CD4-positive, CD25-positive, alpha-beta regulatory T cell (primary cell): ENCODE measurements around the gene WWC1. TPM values are rescaled to one million over a fixed set of nuclear protein-coding genes. Genes with fewer than 3 reads are reported as not detected.

Experiments
- ATAC-seq, 2 donors: fragments of 150-1000 bp; cut with Tn5 transposase; one replicate each; pipeline ENCODE4 v1.10.0; 2021; ENCODE audit warnings: low read depth in 2 of 2, moderate number of reproducible peaks in 2 of 2, moderate library complexity in 1 of 2
- DNase-seq, 3 donors: peaks; one replicate each; pipeline versions ENCODE4 v3.0.0 to v3.0.0-alpha.2; 2012 to 2022; ENCODE audit warnings: mixed read lengths in 1 of 3
- H3K27ac ChIP-seq: one replicate; pipeline ENCODE4 v1.7.0; 2013; ENCODE audit warnings: mild to moderate bottlenecking, low read length; ENCODE audit not compliant: insufficient read depth, poor library complexity, severe bottlenecking
- H3K27me3 ChIP-seq: one replicate; pipeline ENCODE4 v1.7.0; 2013; ENCODE audit warnings: low read length; ENCODE audit not compliant: control insufficient read depth, insufficient read depth
- H3K36me3 ChIP-seq: one replicate; pipeline ENCODE4 v1.7.0; 2013; ENCODE audit warnings: mild to moderate bottlenecking, low read length, moderate library complexity; ENCODE audit not compliant: control insufficient read depth, insufficient read depth
- H3K4me1 ChIP-seq: 2 replicates; pipeline ENCODE4 v1.7.0; 2013; ENCODE audit warnings: mild to moderate bottlenecking, low read length; ENCODE audit not compliant: insufficient read depth, control insufficient read depth, poor library complexity, severe bottlenecking
- H3K4me3 ChIP-seq: one replicate; pipeline ENCODE4 v1.7.0; 2013; ENCODE audit warnings: low read depth, mild to moderate bottlenecking, low read length, moderate library complexity
- H3K9me3 ChIP-seq, 2 experiments: 1 replicate in 1 of 2; 2 replicates in 1 of 2; pipeline ENCODE4 v1.7.0; 2013; ENCODE audit warnings: low read length in 2 of 2, mild to moderate bottlenecking in 1 of 2, moderate library complexity in 1 of 2; ENCODE audit not compliant: control insufficient read depth in 2 of 2
- H3K27ac Mint-ChIP-seq, 3 donors: one replicate each; pipeline ENCODE4 v1.8.0; 2020 to 2022; ENCODE audit warnings: mild to moderate bottlenecking in 3 of 3, mixed read lengths in 3 of 3, moderate library complexity in 2 of 3
- H3K27me3 Mint-ChIP-seq: one replicate; pipeline ENCODE4 v1.8.0; 2022; ENCODE audit warnings: mild to moderate bottlenecking, mixed read lengths
- H3K36me3 Mint-ChIP-seq: one replicate; pipeline ENCODE4 v1.8.0; 2020; ENCODE audit warnings: mixed read lengths
- H3K4me1 Mint-ChIP-seq, 4 donors: one replicate each; pipeline ENCODE4 v1.8.0; 2020 to 2022; ENCODE audit warnings: mixed read lengths in 4 of 4, mild to moderate bottlenecking in 1 of 4
- H3K4me3 Mint-ChIP-seq, 4 donors: one replicate each; pipeline ENCODE4 v1.8.0; 2020 to 2022; ENCODE audit warnings: mild to moderate bottlenecking in 4 of 4, mixed read lengths in 4 of 4, moderate library complexity in 3 of 4
- H3K9me3 Mint-ChIP-seq, 7 donors: one replicate each; pipeline ENCODE4 v1.8.0; 2020 to 2022; ENCODE audit warnings: mixed read lengths in 7 of 7, mild to moderate bottlenecking in 3 of 7, moderate library complexity in 2 of 7
- polyA plus RNA-seq, 4 donors: library from polyadenylated mRNA; unstranded; fragments of 300-500 nt; fragmentation: Illumina TruSeq; gene quantifications; one replicate each; pipeline ENCODE4 v1.2.3, GENCODE V29; 2021
- total RNA-seq: library from RNA; stranded (reverse); gene quantifications from one replicate; pipeline ENCODE4 v1.2.3, GENCODE V29; 2022

WWC1 gene
- total RNA-seq = 1.2 TPM
- polyA plus RNA-seq = 1 to 10 TPM in 1 of 4 donors, under 1 TPM in 2, not detected in 1; 0.07 to 1.5 (median 0.67) TPM

GRCh38 chr5:168291342-168291963 is at the start of gene WWC1:
Gene WWC1 (plus strand): TSS chr5:168291645. CDS start chr5:168292153, 508 bp downstream.
- Mint-ChIP-seq H3K27me3 (peaks cover 42% of the 10 kb centered on the region), H3K4me1 (peaks cover 0 to 22% (median 8%) of the 10 kb centered on the region in 4 donors), H3K27ac (peak within 1 kb of the TSS in 1 of 3 donors; percentile 42), H3K4me3 (peak within 1 kb of the TSS; percentile 49 to 88 (median 81)), H3K36me3 (no peaks in the 10 kb centered on the region), H3K9me3 (peaks cover 0 to 10% (median 0%) of the 10 kb centered on the region in 7 donors)
- no peak within 1 kb of the TSS for H3K27ac ChIP-seq
- ATAC-seq (peak; percentile 81 to 82), DNase-seq (peak; percentile 32 to 69 (median 51))
- H3K9me3 ChIP-seq = no peaks in the 10 kb centered on the region
- no peaks in the 10 kb centered on the region for H3K36me3 ChIP-seq
- no peak within 1 kb of the TSS for H3K4me3 ChIP-seq
- H3K27me3 ChIP-seq = peaks cover 11% of the 10 kb centered on the region
- peaks cover 15% of the 10 kb centered on the region for H3K4me1 ChIP-seq

GRCh38 chr5:168244838-168245559 is 46.4 kb upstream of the WWC1 start:
- Histone ChIP-seq H3K27me3 (no peaks in the 10 kb centered on the region), H3K9me3 (peaks cover 0 to 2% of the 10 kb centered on the region in 2 experiments), H3K27ac (no peak overlapping the region), H3K4me1 (no peaks in the 10 kb centered on the region), H3K4me3 (no peak overlapping the region), H3K36me3 (no peaks in the 10 kb centered on the region)
- Mint-ChIP-seq H3K9me3 (peaks cover 0 to 6% (median 0%) of the 10 kb centered on the region in 7 donors), H3K27me3 (no peaks in the 10 kb centered on the region), H3K4me3 (no peak overlapping the region), H3K4me1 (peaks cover 0 to 13% (median 5%) of the 10 kb centered on the region in 4 donors), H3K36me3 (no peaks in the 10 kb centered on the region), H3K27ac (no peak overlapping the region)
- no peak for ATAC-seq
- no peak for DNase-seq

- H3K9me3 ChIP-seq = no peaks in the 10 kb centered on the region
- Mint-ChIP-seq H3K9me3 (peaks cover 0 to 6% (median 0%) of the 10 kb centered on the region in 7 donors), H3K4me1 (peaks cover 0 to 13% (median 5%) of the 10 kb centered on the region in 4 donors), H3K27me3 (no peaks in the 10 kb centered on the region), H3K27ac (no peak overlapping the region), H3K36me3 (no peaks in the 10 kb centered on the region), H3K4me3 (no peak overlapping the region)
- H3K36me3 ChIP-seq = no peaks in the 10 kb centered on the region
- ATAC-seq (no peak), DNase-seq (no peak)
- H3K4me1 ChIP-seq = no peaks in the 10 kb centered on the region
- H3K27me3 ChIP-seq = no peaks in the 10 kb centered on the region
- no peak overlapping the region for H3K4me3 ChIP-seq
- no peak overlapping the region for H3K27ac ChIP-seq
Observed at GRCh38 chr5:168249923-168250322, 41.5 kb upstream of the WWC1 start.

- no peaks in the 10 kb centered on the region for H3K27me3 ChIP-seq
- H3K9me3 Mint-ChIP-seq = peaks cover 0 to 6% (median 0%) of the 10 kb centered on the region in 7 donors
- no peaks in the 10 kb centered on the region for H3K36me3 ChIP-seq
- no peak overlapping the region for H3K4me3 ChIP-seq
- H3K27ac Mint-ChIP-seq = no peak overlapping the region
- ATAC-seq = no peak
- no peak for DNase-seq
- peaks cover 0 to 13% (median 5%) of the 10 kb centered on the region in 4 donors for H3K4me1 Mint-ChIP-seq
- H3K27ac ChIP-seq = no peak overlapping the region
- H3K4me1 ChIP-seq = no peaks in the 10 kb centered on the region
- no peaks in the 10 kb centered on the region for H3K36me3 Mint-ChIP-seq
- H3K4me3 Mint-ChIP-seq = no peak overlapping the region
- H3K9me3 ChIP-seq = no peaks in the 10 kb centered on the region
- H3K27me3 Mint-ChIP-seq = no peaks in the 10 kb centered on the region
Observed at GRCh38 chr5:168251259-168251658, 40.2 kb upstream of the WWC1 start.

- DNase-seq = no peak
Observed at GRCh38 chr5:168254013-168254693, 37.3 kb upstream of the WWC1 start.

GRCh38 chr5:168260353-168261226 is 30.9 kb upstream of the WWC1 start:
- H3K36me3 Mint-ChIP-seq = no peaks in the 10 kb centered on the region
- H3K27me3 ChIP-seq = no peaks in the 10 kb centered on the region
- no peak for DNase-seq
- H3K27me3 Mint-ChIP-seq = peaks cover 4% of the 10 kb centered on the region
- no peak overlapping the region for H3K27ac Mint-ChIP-seq
- no peaks in the 10 kb centered on the region for H3K4me1 ChIP-seq
- H3K27ac ChIP-seq = no peak overlapping the region
- H3K9me3 Mint-ChIP-seq = peaks cover 0 to 5% (median 0%) of the 10 kb centered on the region in 7 donors
- no peaks in the 10 kb centered on the region for H3K9me3 ChIP-seq
- no peak overlapping the region for H3K4me3 Mint-ChIP-seq
- H3K36me3 ChIP-seq = no peaks in the 10 kb centered on the region
- no peaks in the 10 kb centered on the region for H3K4me1 Mint-ChIP-seq
- ATAC-seq = no peak
- no peak overlapping the region for H3K4me3 ChIP-seq

More at GRCh38 chr5:168254013-168254693, 37.3 kb upstream of the WWC1 start:
- H3K27ac ChIP-seq = no peak overlapping the region
- H3K27me3 Mint-ChIP-seq = no peaks in the 10 kb centered on the region
- H3K27ac Mint-ChIP-seq = no peak overlapping the region
- peaks cover 0 to 5% (median 3%) of the 10 kb centered on the region in 4 donors for H3K4me1 Mint-ChIP-seq
- H3K4me3 ChIP-seq = no peak overlapping the region
- H3K27me3 ChIP-seq = no peaks in the 10 kb centered on the region
- H3K9me3 ChIP-seq = no peaks in the 10 kb centered on the region
- H3K9me3 Mint-ChIP-seq = peaks cover 0 to 5% (median 0%) of the 10 kb centered on the region in 7 donors
- H3K36me3 ChIP-seq = no peaks in the 10 kb centered on the region
- no peak overlapping the region for H3K4me3 Mint-ChIP-seq
- H3K36me3 Mint-ChIP-seq = no peaks in the 10 kb centered on the region
- H3K4me1 ChIP-seq = no peaks in the 10 kb centered on the region
- ATAC-seq = no peak

- H3K4me3 ChIP-seq = no peak overlapping the region
- no peak overlapping the region for H3K27ac ChIP-seq
- ATAC-seq (no peak), DNase-seq (no peak)
- no peak overlapping the region for H3K4me3 Mint-ChIP-seq
- no peak overlapping the region for H3K27ac Mint-ChIP-seq
- no peaks in the 10 kb centered on the region for H3K27me3 ChIP-seq
- no peaks in the 10 kb centered on the region for H3K9me3 ChIP-seq
- no peaks in the 10 kb centered on the region for H3K4me1 ChIP-seq
- peaks cover 4% of the 10 kb centered on the region for H3K27me3 Mint-ChIP-seq
- H3K36me3 ChIP-seq = no peaks in the 10 kb centered on the region
- H3K36me3 Mint-ChIP-seq = no peaks in the 10 kb centered on the region
- H3K4me1 Mint-ChIP-seq = no peaks in the 10 kb centered on the region
- peaks cover 0 to 5% (median 0%) of the 10 kb centered on the region in 7 donors for H3K9me3 Mint-ChIP-seq
Observed at GRCh38 chr5:168261227-168261571, 30.2 kb upstream of the WWC1 start.
